CD14-positive monocyte (primary cell): ENCODE results near the gene CC2D1A. TPM values are rescaled to one million over a fixed set of nuclear protein-coding genes. Genes with fewer than 3 reads are reported as not detected.
"Not testable (repeated sequence)": the region's sequence is repeated elsewhere in the genome, so short reads cannot be mapped to it uniquely, and the experiment has no call there.

Experiments used
- DNase-seq, 3 donors: peaks; one replicate each; pipeline ENCODE4 v3.0.0-alpha.2; 2011 to 2022
- H2AFZ ChIP-seq: 2 replicates; pipeline ENCODE4 v1.6.0; 2012; ENCODE audit warnings: mild to moderate bottlenecking, low read depth, low read length, inconsistent platforms; ENCODE audit not compliant: insufficient read depth, poor library complexity, severe bottlenecking
- H3K27ac ChIP-seq, 2 donors: 1 replicate in 1 of 2; 2 replicates in 1 of 2; pipeline ENCODE4 v1.5.1; 2012 to 2013; ENCODE audit warnings: low read length in 2 of 2, control low read depth in 1 of 2, inconsistent platforms in 1 of 2, low read depth in 1 of 2, mild to moderate bottlenecking in 1 of 2
- H3K27me3 ChIP-seq, 2 donors: one replicate each; pipeline versions ENCODE4 v1.6.0 to v1.6.1; 2011 to 2013; ENCODE audit warnings: low read length in 2 of 2; ENCODE audit not compliant: control insufficient read depth in 2 of 2, insufficient read depth in 2 of 2
- H3K36me3 ChIP-seq, 2 donors: replicated peaks in 1 of 2; 1 replicate in 1 of 2; 2 replicates in 1 of 2; pipeline versions ENCODE4 v1.5.1 to v1.6.1; 2012 to 2013; ENCODE audit warnings: low read length in 2 of 2, control low read depth in 1 of 2, inconsistent platforms in 1 of 2, mild to moderate bottlenecking in 1 of 2; ENCODE audit not compliant: insufficient read depth in 2 of 2, control insufficient read depth in 1 of 2
- H3K4me1 ChIP-seq, 2 donors: 1 replicate in 1 of 2; 2 replicates in 1 of 2; pipeline versions ENCODE4 v1.5.1 to v1.6.1; 2012 to 2013; ENCODE audit warnings: low read length in 2 of 2, control low read depth in 1 of 2, inconsistent platforms in 1 of 2, mild to moderate bottlenecking in 1 of 2, moderate library complexity in 1 of 2; ENCODE audit not compliant: insufficient read depth in 2 of 2, control insufficient read depth in 1 of 2
- H3K4me2 ChIP-seq: replicated peaks from 2 replicates; pipeline ENCODE3; 2012; ENCODE audit warnings: low read length, moderate library complexity, mild to moderate bottlenecking; ENCODE audit not compliant: poor library complexity, severe bottlenecking; ENCODE audit errors: extremely low read depth
- H3K4me3 ChIP-seq, 3 experiments: fragments of 200-600 bp in 1 of 3; sonication (generic) in 1 of 3; replicated peaks in 1 of 3; 1 replicate in 2 of 3; 2 replicates in 1 of 3; pipeline ENCODE4 v1.5.1; 2011 to 2013; ENCODE audit warnings: low read length in 3 of 3, mild to moderate bottlenecking in 3 of 3, control low read depth in 2 of 3, low read depth in 2 of 3, inconsistent platforms in 1 of 3, moderate library complexity in 1 of 3
- H3K79me2 ChIP-seq: 2 replicates; pipeline ENCODE4 v1.6.0; 2012; ENCODE audit warnings: mild to moderate bottlenecking, control low read depth, inconsistent platforms, low read length, moderate library complexity; ENCODE audit not compliant: insufficient read depth
- H3K9ac ChIP-seq: 2 replicates; pipeline ENCODE4 v1.6.0; 2017; ENCODE audit warnings: low read length, mild to moderate bottlenecking; ENCODE audit not compliant: insufficient read depth, poor library complexity, severe bottlenecking
- H3K9me3 ChIP-seq, 2 donors: replicated peaks in 1 of 2; 1 replicate in 1 of 2; 2 replicates in 1 of 2; pipeline versions ENCODE4 v1.5.1 to v1.6.1; 2012 to 2013; ENCODE audit warnings: low read length in 2 of 2, control low read depth in 1 of 2; ENCODE audit not compliant: control insufficient read depth in 1 of 2, insufficient read depth in 1 of 2
- H4K20me1 ChIP-seq: 2 replicates; pipeline ENCODE4 v1.6.0; 2012; ENCODE audit warnings: mild to moderate bottlenecking, low read length, control low read depth, moderate library complexity; ENCODE audit not compliant: insufficient read depth
- H3K27ac Mint-ChIP-seq, 7 donors: one replicate each; pipeline ENCODE4 v1.8.0; 2020; ENCODE audit warnings: mild to moderate bottlenecking in 7 of 7, mixed read lengths in 7 of 7, moderate library complexity in 6 of 7, inconsistent platforms in 2 of 7
- H3K27me3 Mint-ChIP-seq, 3 donors: one replicate each; pipeline ENCODE4 v1.8.0; 2021 to 2022; ENCODE audit warnings: low read depth in 3 of 3, mild to moderate bottlenecking in 3 of 3, mixed read lengths in 3 of 3, moderate library complexity in 3 of 3, inconsistent platforms in 1 of 3
- H3K36me3 Mint-ChIP-seq, 2 donors: one replicate each; pipeline ENCODE4 v1.8.0; 2020; ENCODE audit warnings: mixed read lengths in 2 of 2, inconsistent platforms in 1 of 2, mild to moderate bottlenecking in 1 of 2
- H3K4me1 Mint-ChIP-seq: one replicate; pipeline ENCODE4 v1.8.0; 2020; ENCODE audit warnings: mild to moderate bottlenecking, mixed read lengths
- H3K4me3 Mint-ChIP-seq, 2 donors: one replicate each; pipeline ENCODE4 v1.8.0; 2020; ENCODE audit warnings: mild to moderate bottlenecking in 2 of 2, mixed read lengths in 2 of 2, moderate library complexity in 1 of 2
- H3K9me3 Mint-ChIP-seq, 7 donors: one replicate each; pipeline ENCODE4 v1.8.0; 2020 to 2022; ENCODE audit warnings: mixed read lengths in 7 of 7, mild to moderate bottlenecking in 6 of 7, moderate library complexity in 6 of 7, inconsistent platforms in 2 of 7
- CTCF ChIP-seq: fragments of 200-600 bp; IDR thresholded peaks from one replicate; pipeline ENCODE4 v1.8.0; 2022; ENCODE audit warnings: antibody characterized with exemption, mild to moderate bottlenecking
- WGBS: methylation state at CpG from one replicate; pipeline ENCODE4 v1.1.5; 2013; ENCODE audit warnings: missing lambda C conversion rate; ENCODE audit not compliant: insufficient coverage; 5-methylcytosine and 5-hydroxymethylcytosine counted together
- intact Hi-C, 2 donors: fragments of 100-400 bp; cut with micrococcal nuclease; formaldehyde crosslinking; loops; one replicate each; pipeline versions ENCODE4 v1.15.0 to v1.15.1; 2023
- polyA plus RNA-seq, 3 donors: library from polyadenylated mRNA; depleted of rRNA in 1 of 3; unstranded in 2 of 3; stranded (reverse) in 1 of 3; fragments of 300-500 nt in 2 of 3; fragments of >200 nt in 1 of 3; fragmentation: Illumina TruSeq in 2 of 3; gene quantifications; 1 replicate in 2 of 3; 2 replicates in 1 of 3; pipeline ENCODE4 v1.2.3, GENCODE V29; 2012 to 2021

Gene CC2D1A
- polyA plus RNA-seq, 3 donors, result 4.6 to 27.0 (median 6.2) TPM

- H3K27ac ChIP-seq, result no peak overlapping the region
- H3K4me3 ChIP-seq, result no peak overlapping the region
- 98% methylated on average over 12 of the region's 18 CpGs for WGBS
- peak overlapping the region in 1 of 7 donors; percentile 70 for H3K27ac Mint-ChIP-seq
- DNase-seq, result no peak
- no peak overlapping the region for H3K4me3 Mint-ChIP-seq
- H3K79me2 ChIP-seq, result no peaks in the 10 kb centered on the region
- peaks cover 3% of the 10 kb centered on the region for H3K4me1 Mint-ChIP-seq
- intact Hi-C loops, result loop anchor here in 1 of 2 donors (5.0 kb wide), 1 partner anchor 32 kb away; no protein-coding TSS in a partner anchor
- H3K36me3 Mint-ChIP-seq, result peaks cover 56 to 95% of the 10 kb centered on the region in 2 donors
- no peak for TF ChIP-seq CTCF
- peaks cover 72 to 90% of the 10 kb centered on the region in 2 donors for H3K36me3 ChIP-seq
- no peak overlapping the region for H2AFZ ChIP-seq
- no peaks in the 10 kb centered on the region for H3K27me3 Mint-ChIP-seq
- H3K9ac ChIP-seq, result no peak overlapping the region
- H3K27me3 ChIP-seq, result no peaks in the 10 kb centered on the region
- no peaks in the 10 kb centered on the region for H4K20me1 ChIP-seq
- H3K9me3 Mint-ChIP-seq, result no peaks in the 10 kb centered on the region
- no peak overlapping the region for H3K4me2 ChIP-seq
- no peaks in the 10 kb centered on the region for H3K9me3 ChIP-seq
- no peaks in the 10 kb centered on the region for H3K4me1 ChIP-seq
Observed at GRCh38 chr19:13969897-13970296, 63.9 kb downstream of the CC2D1A start.

GRCh38 chr19:13971868-13972267 lies 65.9 kb downstream of the CC2D1A start:
- H4K20me1 ChIP-seq, H3K4me1 ChIP-seq, H3K27me3 ChIP-seq, DNase-seq, H3K4me2 ChIP-seq, H3K4me1 Mint-ChIP-seq, H3K27me3 Mint-ChIP-seq, H3K79me2 ChIP-seq, intact Hi-C loops, H2AFZ ChIP-seq, H3K4me3 ChIP-seq, H3K27ac ChIP-seq, H3K9me3 ChIP-seq, H3K27ac Mint-ChIP-seq, H3K4me3 Mint-ChIP-seq, H3K9ac ChIP-seq, H3K9me3 Mint-ChIP-seq: not testable (repeated sequence)
- peaks cover 63 to 85% of the 10 kb centered on the region in 2 donors for H3K36me3 ChIP-seq
- peaks cover 61 to 94% of the 10 kb centered on the region in 2 donors for H3K36me3 Mint-ChIP-seq
- WGBS, result 95% methylated on average over 9 of the region's 15 CpGs
